Measurements from ENCODE around the gene VPS26C. TPM values are rescaled to one million over a fixed set of nuclear protein-coding genes. Genes with fewer than 3 reads are reported as not detected.

VPS26C gene
- total RNA-seq, 1 experiment from 2014 or later = 42.1 TPM

DNA sequence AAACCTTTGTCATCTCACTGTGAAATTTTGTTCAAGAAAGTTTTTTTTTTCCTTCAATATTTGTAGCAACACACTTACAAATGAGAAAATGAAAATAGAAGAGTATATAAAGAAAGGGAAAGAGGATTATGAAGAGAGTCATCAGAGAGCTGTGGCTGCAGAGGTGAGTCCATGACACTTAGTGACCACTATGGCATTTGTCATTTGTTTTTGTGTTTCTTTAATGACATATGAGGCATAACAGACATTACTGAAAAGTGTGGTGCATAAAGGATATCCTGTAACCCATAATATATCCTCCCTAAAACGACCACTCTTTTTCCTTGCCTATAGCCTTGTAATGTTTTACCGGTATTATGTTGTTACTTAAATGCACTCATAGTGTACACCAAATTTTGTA is 80.2 kb downstream of the VPS26C start:
- TF ChIP-seq CEBPB (IDR thresholded peaks at IDR 0.05; ENCODE audit: low read depth) (no peak), RAD21 (IDR thresholded peaks at IDR 0.05; ENCODE audit: low read depth) (no peak), POLR2A (IDR thresholded peaks at IDR 0.05; ENCODE audit: borderline replicate concordance, extremely low read depth, insufficient read depth, insufficient read length) (no peak), SIN3A (IDR thresholded peaks at IDR 0.05; ENCODE audit: low read depth) (no peak), CBX3 (IDR thresholded peaks at IDR 0.05; ENCODE audit: low read depth) (no peak), EZH2phosphoT487 (IDR thresholded peaks at IDR 0.05; ENCODE audit: borderline replicate concordance) (no peak), JUND (IDR thresholded peaks at IDR 0.05) (no peak), TCF7L2 (IDR thresholded peaks at IDR 0.05; ENCODE audit: borderline replicate concordance, extremely low read depth, insufficient read depth, insufficient read length) (no peak), YY1 (IDR thresholded peaks at IDR 0.05; ENCODE audit: extremely low read depth, insufficient replicate concordance, low read depth, low read length) (no peak), ZFX (IDR thresholded peaks at IDR 0.05) (no peak), FOSL1 (IDR thresholded peaks at IDR 0.05; ENCODE audit: low read depth) (no peak), SP1 (IDR thresholded peaks at IDR 0.05; ENCODE audit: low read depth) (no peak)
- TF ChIP-seq, protein P1, sequence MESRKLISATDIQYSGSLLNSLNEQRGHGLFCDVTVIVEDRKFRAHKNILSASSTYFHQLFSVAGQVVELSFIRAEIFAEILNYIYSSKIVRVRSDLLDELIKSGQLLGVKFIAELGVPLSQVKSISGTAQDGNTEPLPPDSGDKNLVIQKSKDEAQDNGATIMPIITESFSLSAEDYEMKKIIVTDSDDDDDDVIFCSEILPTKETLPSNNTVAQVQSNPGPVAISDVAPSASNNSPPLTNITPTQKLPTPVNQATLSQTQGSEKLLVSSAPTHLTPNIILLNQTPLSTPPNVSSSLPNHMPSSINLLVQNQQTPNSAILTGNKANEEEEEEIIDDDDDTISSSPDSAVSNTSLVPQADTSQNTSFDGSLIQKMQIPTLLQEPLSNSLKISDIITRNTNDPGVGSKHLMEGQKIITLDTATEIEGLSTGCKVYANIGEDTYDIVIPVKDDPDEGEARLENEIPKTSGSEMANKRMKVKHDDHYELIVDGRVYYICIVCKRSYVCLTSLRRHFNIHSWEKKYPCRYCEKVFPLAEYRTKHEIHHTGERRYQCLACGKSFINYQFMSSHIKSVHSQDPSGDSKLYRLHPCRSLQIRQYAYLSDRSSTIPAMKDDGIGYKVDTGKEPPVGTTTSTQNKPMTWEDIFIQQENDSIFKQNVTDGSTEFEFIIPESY (IDR thresholded peaks at IDR 0.05; ENCODE audit: extremely low read depth, insufficient replicate concordance, low read length) = no peak
- TF ChIP-seq, protein P2, sequence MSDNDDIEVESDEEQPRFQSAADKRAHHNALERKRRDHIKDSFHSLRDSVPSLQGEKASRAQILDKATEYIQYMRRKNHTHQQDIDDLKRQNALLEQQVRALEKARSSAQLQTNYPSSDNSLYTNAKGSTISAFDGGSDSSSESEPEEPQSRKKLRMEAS (IDR thresholded peaks at IDR 0.05) = no peak
- TF ChIP-seq, protein P3, sequence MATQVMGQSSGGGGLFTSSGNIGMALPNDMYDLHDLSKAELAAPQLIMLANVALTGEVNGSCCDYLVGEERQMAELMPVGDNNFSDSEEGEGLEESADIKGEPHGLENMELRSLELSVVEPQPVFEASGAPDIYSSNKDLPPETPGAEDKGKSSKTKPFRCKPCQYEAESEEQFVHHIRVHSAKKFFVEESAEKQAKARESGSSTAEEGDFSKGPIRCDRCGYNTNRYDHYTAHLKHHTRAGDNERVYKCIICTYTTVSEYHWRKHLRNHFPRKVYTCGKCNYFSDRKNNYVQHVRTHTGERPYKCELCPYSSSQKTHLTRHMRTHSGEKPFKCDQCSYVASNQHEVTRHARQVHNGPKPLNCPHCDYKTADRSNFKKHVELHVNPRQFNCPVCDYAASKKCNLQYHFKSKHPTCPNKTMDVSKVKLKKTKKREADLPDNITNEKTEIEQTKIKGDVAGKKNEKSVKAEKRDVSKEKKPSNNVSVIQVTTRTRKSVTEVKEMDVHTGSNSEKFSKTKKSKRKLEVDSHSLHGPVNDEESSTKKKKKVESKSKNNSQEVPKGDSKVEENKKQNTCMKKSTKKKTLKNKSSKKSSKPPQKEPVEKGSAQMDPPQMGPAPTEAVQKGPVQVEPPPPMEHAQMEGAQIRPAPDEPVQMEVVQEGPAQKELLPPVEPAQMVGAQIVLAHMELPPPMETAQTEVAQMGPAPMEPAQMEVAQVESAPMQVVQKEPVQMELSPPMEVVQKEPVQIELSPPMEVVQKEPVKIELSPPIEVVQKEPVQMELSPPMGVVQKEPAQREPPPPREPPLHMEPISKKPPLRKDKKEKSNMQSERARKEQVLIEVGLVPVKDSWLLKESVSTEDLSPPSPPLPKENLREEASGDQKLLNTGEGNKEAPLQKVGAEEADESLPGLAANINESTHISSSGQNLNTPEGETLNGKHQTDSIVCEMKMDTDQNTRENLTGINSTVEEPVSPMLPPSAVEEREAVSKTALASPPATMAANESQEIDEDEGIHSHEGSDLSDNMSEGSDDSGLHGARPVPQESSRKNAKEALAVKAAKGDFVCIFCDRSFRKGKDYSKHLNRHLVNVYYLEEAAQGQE (IDR thresholded peaks at IDR 0.05; ENCODE audit: low read depth) = no peak
- Histone ChIP-seq H3K36me3 (ENCODE audit: control insufficient read depth in 1 of 2, insufficient read depth in 2 of 2, low read length in 2 of 2) (peaks cover 18 to 51% of the 10 kb centered on the region in 2 experiments; a peak in 3 of 4 replicates), H3K4me3 (replicated peaks in 1 of 2; ENCODE audit: low read depth in 1 of 2, low read length in 2 of 2) (no peak overlapping the region), H3K27me3 (ENCODE audit: insufficient read depth, low read length) (no peaks in the 10 kb centered on the region), H3K27ac (ENCODE audit: low read depth, low read length) (no peak overlapping the region), H3K9ac (ENCODE audit: low read length) (no peak overlapping the region), H3K9me3 (ENCODE audit: control insufficient read depth in 1 of 2, insufficient read depth in 1 of 2, low read depth in 1 of 2, low read length in 2 of 2) (no peaks in the 10 kb centered on the region), H3K9me2 (ENCODE audit: insufficient read depth) (no peaks in the 10 kb centered on the region), H3K4me1 (ENCODE audit: control insufficient read depth in 1 of 2, insufficient read depth in 2 of 2, low read length in 2 of 2) (no peaks in the 10 kb centered on the region), H3K4me2 (ENCODE audit: low read length) (no peak overlapping the region), H2AFZ (ENCODE audit: low read depth, low read length, poor library complexity, severe bottlenecking) (no peak overlapping the region), H4K20me1 (ENCODE audit: insufficient read depth) (no peaks in the 10 kb centered on the region), H3K79me2 (ENCODE audit: insufficient read depth, low read length) (no peaks in the 10 kb centered on the region)
- ChIA-PET RAD21 (ENCODE audit: low non-redundant PET in 1 of 2, low total read pairs in 2 of 2, uncharacterized antibody in 2 of 2, unreplicated experiment in 2 of 2) (no interaction called here), CTCF (no interaction called here), POLR2A (no interaction called here)
- no TSS peak for BruUV-seq (replicated peaks)
- ATAC-seq = no peak
- DNase-seq (ENCODE audit: low read depth, low spot score) = no peak
- intact Hi-C loops (cut with micrococcal nuclease) = no loop called here
